Fibroblast of skin of left biceps (primary cell): Measurements from ENCODE around the gene C16orf78.

Source experiments
- DNase-seq, 2 experiments: peaks; one replicate each; pipeline ENCODE4 v3.0.0-alpha.2; 2013; ENCODE audit warnings: low read depth in 2 of 2

Gene C16orf78, protein sequence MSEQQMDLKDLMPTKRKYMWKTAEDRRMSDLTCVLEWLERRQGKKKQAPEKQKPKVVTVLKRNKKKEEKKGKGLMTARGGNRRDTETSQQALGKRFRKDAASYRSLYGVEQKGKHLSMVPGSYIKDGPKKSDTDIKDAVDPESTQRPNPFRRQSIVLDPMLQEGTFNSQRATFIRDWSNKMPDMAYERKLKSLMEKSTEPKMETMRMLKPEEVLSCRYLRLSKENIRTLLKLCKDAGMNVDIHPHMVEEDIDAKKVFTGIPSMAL

DNA sequence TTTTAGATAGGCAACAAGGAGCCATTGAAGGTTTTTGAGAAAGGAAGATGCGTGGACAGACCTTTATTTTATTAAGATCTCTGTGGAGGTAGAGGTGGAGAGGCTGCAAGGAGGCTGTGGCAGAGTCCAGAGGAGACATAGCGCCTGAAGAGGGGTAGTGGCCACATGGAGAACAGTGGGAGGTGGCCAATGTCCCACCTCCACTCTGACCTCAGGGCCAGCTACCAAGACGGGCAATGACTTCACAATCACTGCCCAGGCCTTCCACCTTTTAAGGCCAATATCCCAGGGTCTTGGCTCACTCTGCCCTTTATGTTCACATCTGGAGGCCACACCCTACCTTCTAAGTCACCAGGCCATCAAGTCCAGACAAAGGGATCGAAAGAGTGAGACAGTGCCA, at the start of gene C16orf78:
Gene C16orf78 (plus strand): TSS at position 301 of the 400 bp plus-strand sequence. CDS start 136 bp downstream, outside the sequence.
- DNase-seq: no peak

DNA sequence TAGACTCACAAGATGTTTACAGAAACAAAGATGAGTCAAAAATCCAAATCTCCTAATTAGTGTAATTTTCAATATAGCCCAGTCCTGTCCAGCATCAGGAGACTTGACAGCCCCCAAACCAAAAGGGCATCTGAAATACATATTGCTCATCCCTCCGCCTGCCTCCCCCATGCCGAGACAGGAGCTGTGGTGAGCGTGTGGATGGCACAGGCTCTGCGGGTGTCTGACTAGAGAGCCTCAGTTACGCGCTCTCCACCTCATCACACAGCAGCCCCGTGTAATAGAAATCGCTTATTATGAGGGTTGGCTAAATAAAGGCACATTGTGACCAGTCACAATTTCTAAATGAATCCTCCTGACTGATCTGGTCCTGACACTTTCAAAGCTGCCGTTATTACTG, 48.9 kb upstream of the C16orf78 start:
- DNase-seq: no peak

DNA sequence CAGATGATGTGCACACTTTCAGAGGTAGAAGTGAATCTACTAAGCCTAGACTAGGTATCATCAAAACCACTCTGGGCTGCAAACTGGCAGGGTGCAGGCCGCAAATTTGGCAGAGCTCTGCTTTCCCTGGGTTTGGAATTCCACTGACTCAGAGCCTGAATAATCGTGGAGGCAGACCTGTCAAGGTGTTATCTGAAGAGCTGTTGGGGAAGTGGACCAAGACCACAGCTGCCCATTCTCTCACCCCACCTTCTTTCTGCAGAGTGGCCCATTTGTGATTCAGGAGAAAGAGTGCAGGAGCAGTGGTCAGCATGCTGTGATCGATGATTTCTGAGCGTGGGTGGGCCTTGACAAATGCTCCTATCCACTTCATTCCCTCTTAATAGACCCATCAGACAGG, 46.1 kb upstream of the C16orf78 start:
- no peak for DNase-seq

DNA sequence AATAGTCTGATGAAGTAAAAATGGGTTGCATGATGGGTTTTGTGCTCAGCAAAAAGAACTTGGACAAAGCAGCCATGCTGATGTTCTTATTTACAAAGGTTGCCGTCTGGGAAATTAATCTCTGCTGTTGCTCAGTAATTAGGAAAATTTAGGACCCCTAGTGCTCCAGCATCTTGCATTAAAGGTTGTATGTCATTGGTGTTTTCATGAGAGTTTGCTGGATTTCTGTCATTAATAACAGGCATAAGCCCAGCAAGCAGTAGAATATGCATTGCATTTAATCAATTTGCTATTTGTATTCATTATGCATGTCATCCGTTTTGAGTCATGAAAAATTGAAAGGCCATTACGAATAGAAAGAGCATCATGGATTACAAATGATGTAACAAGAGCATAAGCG, 45.3 kb upstream of the C16orf78 start:
- no peak for DNase-seq

DNA sequence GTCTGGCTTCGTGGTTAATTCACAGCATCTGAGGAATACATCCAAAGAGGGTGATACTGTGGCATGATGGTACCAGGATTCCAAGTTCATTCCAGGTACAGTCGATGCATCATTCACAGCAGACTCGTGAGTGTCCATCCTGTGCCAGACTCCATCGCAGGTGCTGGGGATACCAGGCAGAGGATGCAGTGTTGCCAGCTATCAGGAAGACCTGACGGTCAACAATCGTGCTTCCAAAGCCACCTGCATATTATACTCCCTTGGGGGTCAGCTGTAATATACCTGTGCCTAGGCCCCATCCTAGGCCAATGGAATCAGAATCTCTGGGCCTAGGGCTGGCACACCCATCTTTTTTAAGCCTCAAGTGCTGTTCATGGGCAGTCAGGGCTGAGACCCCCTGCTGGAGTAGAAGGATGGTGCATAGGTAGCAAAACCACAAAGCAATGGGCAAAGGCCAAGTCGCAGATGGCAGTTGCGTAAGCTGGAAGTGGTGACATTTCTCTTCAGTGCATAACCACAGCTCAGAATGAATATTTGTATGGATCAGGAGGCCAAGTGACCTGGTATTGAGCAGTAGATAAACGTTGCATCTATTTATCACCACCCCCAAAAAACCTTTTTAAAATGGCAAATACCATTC, 42.9 kb upstream of the C16orf78 start:
- no peak for DNase-seq

DNA sequence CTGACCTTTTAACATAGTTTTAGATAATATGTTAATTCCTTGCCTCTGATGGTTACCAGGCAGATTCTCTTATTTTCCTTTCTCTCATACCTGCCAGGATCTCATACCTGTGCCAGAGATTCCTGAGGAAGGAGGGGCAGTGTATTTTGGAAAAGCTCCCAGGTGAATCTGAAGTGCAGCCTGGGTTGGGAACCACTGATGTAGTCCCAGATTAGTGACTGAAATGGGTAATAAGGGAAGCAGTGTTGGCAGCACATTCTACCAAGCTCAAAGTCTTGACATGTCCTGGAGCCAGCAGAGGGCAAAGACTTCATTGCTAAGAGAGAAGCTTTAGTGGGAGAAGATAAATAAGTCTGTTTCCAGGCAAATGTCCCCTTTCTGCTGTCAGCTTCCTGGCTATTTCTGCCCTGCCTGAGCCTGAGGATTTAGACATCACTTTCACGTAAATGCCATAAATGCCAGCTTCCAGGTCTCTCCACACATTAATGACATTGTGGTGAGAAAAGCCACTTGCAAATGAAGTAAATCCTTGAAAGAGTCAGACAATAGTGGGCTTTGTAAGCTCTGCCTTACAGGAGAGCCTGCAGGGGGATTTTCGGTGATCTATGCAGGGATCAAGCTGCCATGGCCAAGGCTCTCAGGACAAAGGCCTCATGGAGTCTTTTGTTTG, 40.9 kb upstream of the C16orf78 start:
- no peak for DNase-seq

DNA sequence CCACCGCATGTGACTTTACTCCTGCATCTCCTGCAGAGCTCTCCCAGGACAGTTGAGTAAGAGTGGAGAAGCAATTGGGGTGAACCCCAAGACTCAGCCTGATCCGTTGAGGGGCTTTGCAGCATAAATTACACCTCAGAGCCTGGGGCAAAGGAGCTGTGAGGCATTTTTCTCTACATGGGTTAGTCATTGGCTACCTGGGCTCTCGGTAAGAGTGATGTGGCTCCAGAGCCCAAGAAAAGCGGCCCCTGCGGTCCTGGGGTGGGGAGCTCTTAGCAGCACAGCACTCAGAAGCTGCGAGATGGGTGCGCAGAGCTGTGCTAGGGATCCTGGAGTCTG, 40.4 kb upstream of the C16orf78 start:
- DNase-seq: no peak

DNA sequence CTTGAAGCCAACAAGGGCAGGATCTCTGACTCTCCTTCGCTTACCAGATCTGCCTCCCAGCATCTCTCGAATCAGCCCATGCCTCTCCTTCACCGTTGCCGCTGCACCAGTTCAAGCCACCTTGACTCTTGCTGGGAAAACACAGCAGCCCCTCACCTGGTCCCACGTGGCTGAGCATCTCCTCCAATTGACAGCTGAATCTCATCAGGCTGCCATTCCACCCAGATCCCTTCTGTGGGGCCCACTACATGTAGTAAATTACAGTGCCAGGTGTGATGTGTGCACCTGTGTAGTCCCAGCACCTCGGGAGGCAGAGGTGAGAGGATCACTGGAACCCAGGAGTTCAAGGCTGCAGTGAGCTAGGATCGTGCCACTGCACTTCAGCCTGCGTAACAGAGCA, 37.8 kb upstream of the C16orf78 start:
- DNase-seq: no peak

DNA sequence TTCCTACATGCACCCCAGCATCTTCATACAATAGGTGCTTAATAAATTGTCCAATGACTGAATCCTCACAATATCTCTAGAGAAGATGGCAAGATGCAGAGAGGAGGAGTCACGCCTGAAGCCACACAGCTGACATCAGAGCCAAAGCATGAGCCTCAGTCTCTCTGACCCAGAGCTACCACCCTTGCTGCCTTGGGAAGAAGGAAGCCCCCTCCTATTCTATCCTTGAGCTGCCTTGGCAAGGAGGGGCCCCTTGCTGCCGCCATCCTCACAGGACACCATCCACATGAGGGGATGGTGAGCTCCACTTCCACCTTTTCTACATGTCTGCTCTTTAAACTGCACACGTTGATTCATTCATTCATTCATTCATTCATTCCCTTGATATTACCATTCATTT, 37.0 kb upstream of the C16orf78 start:
- no peak for DNase-seq

DNA sequence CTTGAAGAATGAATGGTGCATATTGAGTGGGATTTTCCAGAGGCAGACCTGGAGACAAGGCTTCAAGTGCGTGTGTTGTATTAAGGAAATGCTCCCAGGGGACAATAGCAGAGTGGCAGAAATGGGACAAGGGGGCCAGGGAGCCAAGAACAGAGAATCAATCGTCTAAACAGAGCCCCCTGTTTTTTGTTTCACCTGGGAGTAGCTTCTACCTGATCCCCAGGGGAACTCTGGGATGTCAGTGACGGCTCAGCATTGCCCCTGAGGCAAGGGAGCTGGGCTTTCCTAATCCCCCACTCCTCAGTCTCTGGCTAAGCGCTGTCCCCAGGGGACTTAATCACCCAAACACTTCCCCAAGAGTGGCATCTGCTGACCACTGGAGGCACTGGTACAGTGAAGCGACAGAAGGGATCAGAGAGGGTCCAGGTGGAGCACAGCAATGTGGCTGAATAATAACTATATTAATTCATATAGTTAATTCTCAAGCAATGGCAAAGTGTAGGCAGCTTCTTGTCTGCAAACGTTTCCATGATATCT, 35.7 kb upstream of the C16orf78 start:
- no peak for DNase-seq

DNA sequence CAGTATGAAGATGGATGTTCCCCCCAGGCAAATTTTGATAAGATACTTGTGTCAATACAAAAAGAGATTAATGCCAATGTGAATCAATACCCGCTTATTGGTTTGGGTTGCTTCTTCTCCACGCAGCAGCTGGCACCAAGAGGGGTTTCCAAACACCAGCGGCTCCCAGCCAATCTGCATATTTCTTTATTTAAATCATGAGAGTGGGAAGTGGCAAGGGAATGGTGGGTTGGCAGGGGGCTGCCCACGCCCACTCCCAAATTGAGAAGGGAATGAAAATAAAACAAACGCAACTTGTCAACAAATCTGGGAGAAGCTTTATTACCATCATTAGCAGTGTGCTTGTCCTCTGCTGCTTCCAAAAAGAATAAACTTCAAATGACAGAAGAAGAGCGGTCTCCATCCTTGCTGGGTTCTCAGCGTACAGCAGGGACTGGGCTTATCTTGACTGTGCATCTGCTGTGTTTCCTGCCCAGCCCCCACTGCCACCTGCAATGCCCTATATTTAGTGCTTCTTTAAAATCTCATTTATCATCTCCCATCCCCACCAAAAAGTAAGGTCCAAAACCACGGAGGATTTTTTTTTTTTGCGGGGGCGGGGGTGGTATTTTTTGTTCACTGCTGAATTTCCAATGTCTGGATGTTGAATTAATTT, 34.9 kb upstream of the C16orf78 start:
- no peak for DNase-seq

DNA sequence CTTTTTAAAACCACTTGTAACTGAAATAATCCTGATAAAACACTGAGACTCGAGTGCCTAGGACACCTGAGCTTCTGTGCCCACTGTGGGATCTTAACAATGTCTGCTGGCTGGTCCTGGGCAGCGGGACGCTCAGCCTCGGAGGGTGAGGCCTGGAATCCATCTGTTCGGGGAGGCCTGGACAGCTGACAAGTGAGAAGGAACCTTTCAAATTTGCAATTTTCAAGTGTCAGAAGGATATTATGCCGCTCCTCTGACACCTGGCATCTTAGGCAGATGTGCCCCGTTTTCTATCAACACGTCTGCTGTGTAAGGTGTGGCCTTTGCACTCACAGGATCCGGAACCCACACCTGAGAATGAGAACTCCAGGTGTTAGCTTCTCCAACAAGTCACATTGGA, 33.1 kb upstream of the C16orf78 start:
- no peak for DNase-seq

DNA sequence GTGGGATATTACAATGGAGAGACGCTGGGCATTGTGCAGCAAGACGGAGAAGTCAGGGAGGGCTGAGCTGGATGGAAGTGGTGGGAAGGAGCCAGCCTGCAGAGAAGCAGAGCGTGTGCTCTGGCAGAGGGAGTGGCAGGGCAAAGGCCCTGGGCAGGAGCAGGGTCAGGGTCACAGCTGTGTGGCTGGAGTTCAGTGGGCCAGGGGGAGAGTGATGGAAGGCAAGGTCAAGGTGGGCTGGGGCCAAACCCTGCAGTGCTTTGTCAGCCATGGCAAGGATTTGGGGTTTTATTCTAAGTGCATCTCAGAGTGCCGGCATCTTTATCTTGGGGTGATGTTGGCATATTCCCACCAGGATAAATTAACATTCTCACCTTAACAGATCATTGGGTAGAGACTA, 31.9 kb upstream of the C16orf78 start:
- no peak for DNase-seq

DNA sequence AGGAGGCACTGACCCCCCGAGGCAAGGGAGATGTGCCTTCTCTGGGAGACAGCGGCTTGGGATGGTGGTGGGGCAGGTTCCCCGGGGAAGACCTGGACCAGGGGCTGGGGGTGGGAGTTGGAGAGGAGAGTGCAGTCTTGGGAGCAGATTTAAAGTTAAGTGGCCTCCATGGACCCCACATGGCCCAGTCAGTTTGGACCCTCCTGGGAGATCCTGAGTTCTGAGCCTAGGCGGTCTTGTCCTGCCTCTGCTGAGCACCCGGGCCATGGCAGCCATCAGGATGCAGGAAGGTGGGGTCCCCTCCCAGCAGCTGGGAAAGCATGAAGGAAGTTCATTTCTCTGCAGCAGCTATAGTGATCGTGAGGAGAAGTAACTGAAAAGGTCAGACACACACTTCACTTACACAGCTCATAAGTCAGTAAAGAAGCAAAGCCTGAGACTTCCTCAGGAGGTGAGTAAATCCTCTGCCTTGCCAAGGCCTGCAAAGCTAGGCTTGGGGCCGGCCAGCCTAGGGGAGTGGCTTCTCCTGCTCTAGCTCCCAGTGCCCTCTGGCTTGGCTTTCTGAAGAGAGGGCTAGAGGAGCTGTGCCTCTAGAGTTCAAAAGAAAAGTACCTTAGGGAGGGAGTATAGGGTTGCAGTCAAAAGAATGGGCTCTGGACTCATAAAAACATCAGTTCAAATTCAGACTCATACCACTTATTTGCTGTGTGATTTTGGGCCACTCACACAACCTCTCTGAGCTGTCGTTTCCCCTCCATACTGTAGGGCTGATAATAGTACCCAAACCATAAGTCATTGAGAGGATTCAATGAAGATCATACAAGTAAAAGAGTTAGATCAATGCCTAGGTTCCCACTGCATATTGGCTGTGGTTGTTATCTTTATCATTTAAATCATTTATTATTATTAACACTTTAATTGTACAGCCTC, 31.0 kb upstream of the C16orf78 start:
- no peak for DNase-seq

DNA sequence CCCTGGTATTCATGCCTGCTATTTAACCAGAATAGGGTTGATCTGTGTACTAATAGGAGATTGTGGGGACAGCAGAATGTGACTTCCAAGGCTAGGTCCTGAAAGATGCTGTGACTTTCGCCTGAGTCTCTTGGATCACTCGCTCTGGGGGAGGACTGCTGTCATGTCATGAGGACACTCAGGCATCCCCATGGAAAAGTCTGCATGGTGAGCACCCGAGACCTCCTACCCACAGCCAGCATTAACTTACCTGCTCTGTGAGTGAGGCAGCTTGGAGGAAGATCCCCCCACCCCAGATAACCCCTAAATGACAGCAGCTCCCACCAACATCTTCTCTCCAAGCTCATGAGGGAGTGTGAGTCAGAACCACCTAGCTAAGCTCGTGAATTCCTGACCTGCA, 30.3 kb upstream of the C16orf78 start:
- no peak for DNase-seq

DNA sequence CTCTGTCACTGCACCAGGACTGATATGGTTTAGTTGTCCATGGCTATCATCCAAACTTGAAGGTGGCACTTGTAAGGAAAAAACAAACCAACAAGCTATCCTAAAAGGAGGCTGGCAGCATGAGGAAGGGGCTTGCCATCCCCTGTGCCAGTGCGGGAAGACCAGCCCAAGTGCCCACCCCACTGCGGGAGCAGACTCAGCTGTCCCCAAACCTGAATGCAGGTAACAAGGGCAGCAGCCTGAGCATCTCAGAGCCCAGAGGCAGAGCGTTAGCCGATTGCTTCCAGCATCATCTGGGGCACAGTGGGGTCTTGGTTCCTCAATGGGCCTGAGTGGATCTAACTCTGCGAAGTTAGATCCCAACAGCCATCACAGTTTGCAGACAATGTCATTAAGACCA, 29.2 kb upstream of the C16orf78 start:
- no peak for DNase-seq

DNA sequence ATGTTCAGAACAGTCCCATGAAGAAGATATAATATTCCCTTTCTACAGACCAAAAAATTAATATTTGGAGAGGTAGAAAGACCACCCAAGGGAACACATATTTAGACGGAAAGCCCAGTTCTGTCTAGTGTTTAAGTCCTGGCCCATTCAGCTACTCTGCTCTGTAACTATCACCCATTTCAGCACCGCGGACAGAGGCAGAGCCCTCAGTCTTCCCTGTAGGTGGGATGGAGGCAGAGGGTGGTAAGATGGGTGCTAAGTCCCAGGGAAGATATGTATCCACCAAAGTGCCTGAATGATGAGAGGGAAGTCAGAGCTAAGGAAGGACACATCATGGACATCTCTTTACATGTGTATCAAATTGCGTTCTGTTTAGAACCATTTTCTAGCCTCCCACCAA, 27.8 kb upstream of the C16orf78 start:
- no peak for DNase-seq

DNA sequence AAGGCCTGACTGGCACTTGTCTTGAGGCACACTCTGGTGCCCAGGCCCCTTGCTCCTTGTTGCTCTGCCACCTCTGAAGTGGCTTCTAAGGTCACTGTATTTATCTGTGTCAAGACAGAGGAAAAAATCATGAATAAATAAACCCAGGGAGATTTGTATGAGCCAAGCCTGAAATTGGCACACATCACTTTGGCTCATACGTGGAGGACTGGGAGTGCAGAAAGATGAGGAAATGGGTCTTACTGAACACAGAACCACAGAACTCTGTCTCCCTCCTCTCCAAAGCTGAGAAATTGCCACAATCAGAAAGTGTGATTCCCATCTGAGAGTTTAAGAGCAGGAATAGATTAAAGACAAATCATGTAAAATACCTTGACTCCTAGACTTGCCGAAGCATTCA, 27.1 kb upstream of the C16orf78 start:
- DNase-seq: no peak

DNA sequence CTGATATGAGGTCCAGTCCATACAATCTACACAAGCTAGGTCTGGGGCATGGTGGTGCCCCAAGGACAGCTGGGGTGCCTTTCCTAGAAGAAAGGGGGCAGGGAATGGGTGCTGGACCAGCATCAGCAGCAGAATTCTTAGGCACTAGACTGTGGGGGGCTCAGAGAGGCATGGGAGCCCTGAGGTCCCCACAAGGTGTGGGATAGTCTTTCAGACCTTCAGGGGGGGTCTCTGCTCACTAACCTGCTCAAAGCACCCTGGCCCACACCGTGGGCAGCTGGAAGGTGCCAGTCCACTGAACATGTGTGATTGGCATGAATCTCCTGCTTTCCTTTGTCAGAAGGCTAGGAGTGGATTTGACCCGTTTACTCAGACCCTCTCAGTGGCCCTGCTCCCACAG, 26.1 kb upstream of the C16orf78 start:
- DNase-seq: no peak

DNA sequence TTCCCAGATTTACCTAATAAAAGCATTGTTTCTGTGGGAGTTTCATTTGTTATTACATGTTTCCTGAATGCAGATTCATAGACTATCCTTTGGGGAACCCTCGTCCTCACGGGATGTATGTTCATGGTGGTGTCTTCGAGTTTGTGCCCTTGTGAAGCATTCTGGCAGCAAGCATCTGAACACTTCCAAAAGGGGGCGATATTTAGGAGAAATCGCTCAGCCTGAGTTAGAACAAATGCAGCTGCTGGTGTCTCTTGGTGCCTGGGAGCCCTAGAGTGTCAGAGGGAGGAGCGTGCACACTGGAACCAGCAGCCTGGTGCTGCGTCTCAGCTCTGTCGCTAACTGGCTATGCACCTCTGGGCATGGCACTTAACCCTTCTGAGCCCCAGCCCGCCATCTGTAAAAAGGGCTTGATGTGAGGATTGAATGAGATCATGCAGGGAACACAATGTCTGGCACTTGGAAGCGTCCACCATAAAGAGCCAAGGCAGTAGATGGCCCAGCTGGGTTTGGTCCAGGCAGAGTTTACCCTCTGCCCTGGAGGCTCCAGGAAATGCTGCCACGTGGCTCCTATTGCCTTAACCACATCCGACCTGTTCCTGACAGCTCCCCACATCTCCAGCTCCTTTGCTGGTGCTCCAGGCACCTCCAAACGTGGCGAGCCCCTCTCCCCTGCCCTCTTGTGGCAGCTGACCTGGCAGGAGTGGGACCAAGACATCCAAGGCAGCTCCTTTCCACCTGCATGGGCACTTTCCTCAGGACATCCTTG, 25.0 kb upstream of the C16orf78 start:
- no peak for DNase-seq
